ENCODE measurements around the gene UBE2G1. TPM values are rescaled to one million over a fixed set of nuclear protein-coding genes. Genes with fewer than 3 reads are reported as not detected.

Gene UBE2G1
- total RNA-seq, 2 donors from 2014 or later: 54.1 to 59.3 TPM

DNA sequence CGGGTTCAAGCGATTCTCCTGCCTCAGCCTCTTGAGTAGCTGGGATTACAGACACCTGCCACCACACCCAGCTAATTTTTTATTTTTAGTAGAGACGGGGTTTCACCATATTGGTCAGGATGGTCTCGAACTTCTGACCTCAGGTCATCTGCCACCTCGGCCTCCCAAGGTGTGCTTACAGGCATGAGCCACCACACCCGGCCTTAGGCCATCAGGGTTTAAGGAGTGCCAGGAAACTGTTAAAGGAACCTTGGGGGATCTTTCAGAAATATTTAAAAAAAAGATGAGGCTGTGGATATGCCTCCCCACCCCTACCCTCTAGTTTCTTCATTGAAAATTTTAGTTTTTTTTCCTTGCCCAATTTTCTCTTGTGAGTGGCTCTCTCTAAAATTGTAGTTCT is 31.4 kb upstream of the UBE2G1 start:
- H3K27ac ChIP-seq: no peak overlapping the region
- H3K27me3 ChIP-seq (replicated peaks; ENCODE audit: insufficient read depth): no peaks in the 10 kb centered on the region
- no peaks in the 10 kb centered on the region for H3K4me1 ChIP-seq (replicated peaks)
- H3K36me3 ChIP-seq: no peaks in the 10 kb centered on the region
- no peaks in the 10 kb centered on the region for H3K9me3 ChIP-seq
- WGBS: 92% methylated on average over 6 of the region's 6 CpGs
- TF ChIP-seq POLR2A (IDR thresholded peaks at IDR 0.05): no peak
- no peak for TF ChIP-seq POLR2AphosphoS5 (IDR thresholded peaks at IDR 0.05)
- TF ChIP-seq, protein P1, sequence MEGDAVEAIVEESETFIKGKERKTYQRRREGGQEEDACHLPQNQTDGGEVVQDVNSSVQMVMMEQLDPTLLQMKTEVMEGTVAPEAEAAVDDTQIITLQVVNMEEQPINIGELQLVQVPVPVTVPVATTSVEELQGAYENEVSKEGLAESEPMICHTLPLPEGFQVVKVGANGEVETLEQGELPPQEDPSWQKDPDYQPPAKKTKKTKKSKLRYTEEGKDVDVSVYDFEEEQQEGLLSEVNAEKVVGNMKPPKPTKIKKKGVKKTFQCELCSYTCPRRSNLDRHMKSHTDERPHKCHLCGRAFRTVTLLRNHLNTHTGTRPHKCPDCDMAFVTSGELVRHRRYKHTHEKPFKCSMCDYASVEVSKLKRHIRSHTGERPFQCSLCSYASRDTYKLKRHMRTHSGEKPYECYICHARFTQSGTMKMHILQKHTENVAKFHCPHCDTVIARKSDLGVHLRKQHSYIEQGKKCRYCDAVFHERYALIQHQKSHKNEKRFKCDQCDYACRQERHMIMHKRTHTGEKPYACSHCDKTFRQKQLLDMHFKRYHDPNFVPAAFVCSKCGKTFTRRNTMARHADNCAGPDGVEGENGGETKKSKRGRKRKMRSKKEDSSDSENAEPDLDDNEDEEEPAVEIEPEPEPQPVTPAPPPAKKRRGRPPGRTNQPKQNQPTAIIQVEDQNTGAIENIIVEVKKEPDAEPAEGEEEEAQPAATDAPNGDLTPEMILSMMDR (IDR thresholded peaks at IDR 0.05): no peak
- DNase-seq (ENCODE audit: low spot score): no peak
- intact Hi-C loops (cut with DNase I): no loop called here
- H3K4me3 ChIP-seq: no peak overlapping the region

DNA sequence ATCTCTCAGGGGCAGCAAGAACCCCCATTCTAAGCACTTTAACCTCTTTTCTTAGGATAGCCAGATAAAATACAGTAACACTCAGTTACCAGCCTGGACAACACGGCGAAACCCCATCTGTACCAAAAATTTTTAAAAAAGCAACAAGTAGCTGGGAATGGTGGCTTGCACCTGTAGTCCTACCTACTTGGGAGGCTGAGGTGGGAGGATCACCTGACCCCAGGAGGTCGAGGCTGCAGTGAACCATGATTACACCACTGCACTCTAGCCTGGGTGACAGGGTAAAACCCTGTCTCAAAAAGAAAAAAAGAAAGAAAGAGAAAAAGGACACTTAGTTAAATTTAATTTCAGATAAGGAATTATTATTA is 28.6 kb upstream of the UBE2G1 start:
- no peak for DNase-seq (ENCODE audit: low spot score)
- WGBS: 96% methylated on average over 3 of the region's 3 CpGs
- intact Hi-C loops (cut with DNase I): no loop called here
- Histone ChIP-seq H3K9me3 (no peaks in the 10 kb centered on the region), H3K36me3 (no peaks in the 10 kb centered on the region), H3K4me1 (replicated peaks) (no peaks in the 10 kb centered on the region), H3K27me3 (replicated peaks; ENCODE audit: insufficient read depth) (no peaks in the 10 kb centered on the region), H3K4me3 (no peak overlapping the region), H3K27ac (no peak overlapping the region)
- TF ChIP-seq POLR2A (IDR thresholded peaks at IDR 0.05): no peak
- no peak for TF ChIP-seq POLR2AphosphoS5 (IDR thresholded peaks at IDR 0.05)
- TF ChIP-seq, protein P1 (IDR thresholded peaks at IDR 0.05): no peak

DNA sequence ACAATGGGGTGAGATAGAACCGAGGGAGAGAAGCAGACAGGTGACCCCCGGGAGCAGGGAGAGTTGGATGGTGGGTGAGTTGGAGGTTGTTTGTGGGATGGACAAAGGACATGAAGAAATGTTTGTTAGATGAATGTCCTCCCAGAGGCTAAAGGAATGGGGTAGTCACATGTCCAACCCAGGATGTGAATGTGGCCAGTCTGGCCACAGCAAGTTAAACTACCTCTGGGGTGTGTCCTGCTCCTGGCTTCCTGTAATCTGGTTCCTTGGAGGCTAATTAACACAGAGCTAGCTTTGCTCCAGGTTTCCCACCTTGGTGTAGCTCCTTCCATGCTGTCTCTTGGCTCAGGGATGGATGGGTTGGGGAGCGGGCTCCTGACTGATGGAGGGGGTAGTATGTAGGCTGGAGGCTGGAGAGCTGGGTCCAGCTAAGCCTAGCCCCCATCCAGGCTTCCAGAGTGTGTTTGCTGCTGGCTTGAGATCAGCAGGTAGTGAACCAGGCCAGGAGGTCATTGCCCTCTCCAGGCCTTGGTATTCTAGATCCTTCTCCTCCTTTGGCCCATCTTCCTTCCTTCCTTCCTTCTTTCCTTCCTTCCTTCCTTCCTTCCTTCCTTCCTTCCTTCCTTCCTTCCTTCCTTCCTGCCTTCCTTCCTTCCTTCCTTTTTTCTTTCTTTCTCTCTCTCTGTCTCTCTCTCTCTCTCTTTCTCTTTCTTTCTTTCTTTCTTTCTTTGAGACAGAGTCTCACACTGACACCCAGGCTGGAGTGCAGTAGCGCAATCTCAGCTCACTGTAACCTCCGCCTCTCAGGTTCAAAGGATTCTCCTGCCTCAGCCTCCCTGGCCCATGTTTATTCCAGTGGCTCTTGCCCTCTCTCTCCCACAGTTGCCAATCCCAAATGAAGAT is 28.0 kb upstream of the UBE2G1 start:
- no peaks in the 10 kb centered on the region for H3K27me3 ChIP-seq (replicated peaks; ENCODE audit: insufficient read depth)
- no peaks in the 10 kb centered on the region for H3K9me3 ChIP-seq
- H3K4me1 ChIP-seq (replicated peaks): no peaks in the 10 kb centered on the region
- 71% methylated on average over 5 of the region's 5 CpGs for WGBS
- no peaks in the 10 kb centered on the region for H3K36me3 ChIP-seq
- no peak for TF ChIP-seq POLR2AphosphoS5 (IDR thresholded peaks at IDR 0.05)
- TF ChIP-seq POLR2A (IDR thresholded peaks at IDR 0.05): no peak
- DNase-seq (ENCODE audit: low spot score): peak; percentile 45
- intact Hi-C loops (cut with DNase I): no loop called here
- H3K4me3 ChIP-seq: no peak overlapping the region
- peak overlapping the region in 1 of 2 donors; percentile 13 for H3K27ac ChIP-seq

GRCh38 chr17:4393806-4394205 is 27.3 kb upstream of the UBE2G1 start:
- H3K27me3 ChIP-seq (replicated peaks; ENCODE audit: insufficient read depth): no peaks in the 10 kb centered on the region
- 26% methylated on average over 7 of the region's 7 CpGs for WGBS
- no peaks in the 10 kb centered on the region for H3K36me3 ChIP-seq
- no peaks in the 10 kb centered on the region for H3K4me1 ChIP-seq (replicated peaks)
- DNase-seq (ENCODE audit: low spot score): peak; percentile 69
- H3K27ac ChIP-seq: no peak overlapping the region
- no peak for TF ChIP-seq POLR2A (IDR thresholded peaks at IDR 0.05)
- TF ChIP-seq POLR2AphosphoS5 (IDR thresholded peaks at IDR 0.05): peak; percentile 57
- no peaks in the 10 kb centered on the region for H3K9me3 ChIP-seq
- intact Hi-C loops (cut with DNase I): no loop called here
- no peak overlapping the region for H3K4me3 ChIP-seq

DNA sequence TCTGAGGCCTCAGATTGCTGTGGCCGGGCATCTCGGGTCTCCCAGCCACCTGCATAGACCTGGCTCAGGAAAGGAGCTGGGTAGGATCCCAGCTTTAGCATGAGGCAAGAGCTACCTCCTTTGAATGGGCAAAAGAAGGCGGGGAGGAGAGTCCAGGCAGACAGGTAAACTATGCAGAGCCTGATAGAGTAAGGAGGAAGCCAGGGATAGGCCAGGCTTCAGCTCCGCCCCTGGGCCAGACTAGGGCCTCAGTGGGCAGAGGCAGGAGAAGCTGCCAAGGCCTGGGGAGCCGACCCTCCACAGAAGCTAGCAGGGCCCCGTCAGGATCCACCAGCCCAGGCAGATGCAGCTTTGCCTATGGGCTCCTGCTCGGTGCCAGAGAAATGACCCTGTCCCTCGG is 22.6 kb upstream of the UBE2G1 start:
- no peaks in the 10 kb centered on the region for H3K4me1 ChIP-seq (replicated peaks)
- H3K27me3 ChIP-seq (replicated peaks; ENCODE audit: insufficient read depth): no peaks in the 10 kb centered on the region
- WGBS: 45% methylated on average over 8 of the region's 8 CpGs
- H3K4me3 ChIP-seq: no peak overlapping the region
- intact Hi-C loops (cut with DNase I): no loop called here
- H3K36me3 ChIP-seq: no peaks in the 10 kb centered on the region
- peak overlapping the region in 1 of 2 donors; percentile 30 for H3K27ac ChIP-seq
- H3K9me3 ChIP-seq: no peaks in the 10 kb centered on the region
- TF ChIP-seq POLR2AphosphoS5 (IDR thresholded peaks at IDR 0.05): no peak
- TF ChIP-seq POLR2A (IDR thresholded peaks at IDR 0.05): no peak
- TF ChIP-seq, protein P1 (IDR thresholded peaks at IDR 0.05): no peak
- peak; percentile 40 for DNase-seq (ENCODE audit: low spot score)

DNA sequence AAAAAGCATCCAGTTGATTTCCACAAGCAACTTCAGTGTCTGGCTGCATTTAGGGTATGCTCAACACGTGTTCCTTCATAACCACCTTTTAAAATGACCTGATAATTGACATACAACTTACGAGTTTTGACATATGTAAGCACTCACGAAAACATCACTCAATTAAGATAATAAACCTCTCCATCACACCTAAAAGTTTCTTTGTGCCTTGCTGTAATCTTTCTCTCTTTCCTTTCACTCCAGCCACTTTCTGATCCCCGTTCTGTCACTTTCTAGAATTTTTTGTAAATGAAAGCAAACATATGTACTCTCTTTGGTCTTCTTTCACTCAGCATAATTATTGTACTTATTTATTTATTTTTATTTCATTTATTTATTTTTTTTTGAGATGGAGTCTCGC is 20.7 kb upstream of the UBE2G1 start:
- no peak for DNase-seq (ENCODE audit: low spot score)
- H3K27ac ChIP-seq: no peak overlapping the region
- H3K27me3 ChIP-seq (replicated peaks; ENCODE audit: insufficient read depth): no peaks in the 10 kb centered on the region
- no peaks in the 10 kb centered on the region for H3K4me1 ChIP-seq (replicated peaks)
- intact Hi-C loops (cut with DNase I): no loop called here
- H3K9me3 ChIP-seq: no peaks in the 10 kb centered on the region
- TF ChIP-seq, protein P1 (IDR thresholded peaks at IDR 0.05): no peak
- TF ChIP-seq POLR2A (IDR thresholded peaks at IDR 0.05) (no peak), POLR2AphosphoS5 (IDR thresholded peaks at IDR 0.05) (no peak)
- no peak overlapping the region for H3K4me3 ChIP-seq
- no peaks in the 10 kb centered on the region for H3K36me3 ChIP-seq
- 90% methylated on average over 5 of the region's 5 CpGs for WGBS

All from prostate gland (tissue), 2 donors.